Measurements from ENCODE around the gene TRAIP.
"Not testable (repeated sequence)": the region's sequence is repeated elsewhere in the genome, so short reads cannot be mapped to it uniquely, and the experiment has no call there.

The TRAIP gene

DNA sequence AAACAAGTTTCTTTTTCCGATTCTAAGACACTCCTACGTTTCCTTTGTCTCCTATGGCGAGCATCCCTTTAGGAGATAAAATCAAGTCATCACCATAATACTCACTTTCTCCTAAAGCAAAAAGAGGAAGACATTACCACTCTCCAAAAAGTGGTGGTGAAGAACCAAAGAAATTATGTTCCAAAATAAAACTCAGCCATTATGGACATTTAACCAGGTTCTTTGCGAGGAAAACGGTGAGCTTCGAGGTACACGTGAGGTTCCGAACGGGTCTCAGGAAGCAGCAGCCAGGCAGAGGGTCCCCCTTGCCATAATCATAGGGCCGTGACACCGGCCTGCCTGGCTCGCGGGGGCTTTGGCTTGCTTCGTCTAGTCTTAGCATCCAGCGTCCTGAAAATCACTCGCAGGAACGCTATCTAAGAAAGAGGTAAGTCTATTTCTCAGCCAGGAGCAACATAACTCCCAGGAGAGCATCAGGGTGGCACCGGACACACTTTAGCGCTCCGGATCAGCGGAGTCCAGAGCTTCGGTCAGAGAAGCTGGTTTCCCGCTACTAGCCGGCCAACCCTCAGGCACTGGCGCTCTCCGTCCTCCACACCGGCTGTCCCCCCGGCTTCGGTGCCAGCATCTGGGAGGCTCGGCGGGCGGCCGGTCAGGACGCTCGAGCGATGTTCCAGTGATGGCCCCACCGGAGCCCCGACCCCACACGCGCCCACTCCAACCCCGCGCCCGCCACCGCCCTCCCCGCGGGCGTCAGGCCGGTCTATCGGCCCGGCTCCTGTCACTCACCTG, 70.6 kb downstream of the TRAIP start:
- H4K20me1 ChIP-seq (ENCODE audit: insufficient read depth, low read length, poor library complexity, severe bottlenecking), result no peaks in the 10 kb centered on the region
- peak overlapping the region; percentile 88 for H3K4me3 ChIP-seq (ENCODE audit: low read length, poor library complexity, severe bottlenecking)
- H3K9me2 ChIP-seq (replicated peaks; ENCODE audit: low read depth, low read length), result no peaks in the 10 kb centered on the region
- H3K36me3 ChIP-seq (ENCODE audit: insufficient read depth, low read length), result no peaks in the 10 kb centered on the region
- no peak for TF ChIP-seq EZH2phosphoT487 (IDR thresholded peaks at IDR 0.05; ENCODE audit: borderline replicate concordance)
- no peak for TF ChIP-seq CTCF (conservative IDR thresholded peaks at IDR 0.05; ENCODE audit: low read length)
- H3K79me2 ChIP-seq (ENCODE audit: insufficient read depth, low read length), result peaks cover 57% of the 10 kb centered on the region
- H3K9me3 ChIP-seq (ENCODE audit: insufficient read depth, low read depth, low read length), result no peaks in the 10 kb centered on the region
- H2AFZ ChIP-seq (ENCODE audit: low read length), result peak overlapping the region; percentile 59
- H3K4me1 ChIP-seq (ENCODE audit: insufficient read depth, low read length, poor library complexity, severe bottlenecking), result peaks cover 44% of the 10 kb centered on the region
- no peaks in the 10 kb centered on the region for H3F3A ChIP-seq (ENCODE audit: low read depth)
- H3K4me2 ChIP-seq (ENCODE audit: low read depth, low read length, poor library complexity, severe bottlenecking), result peak overlapping the region; percentile 89
- H3K27me3 ChIP-seq (ENCODE audit: insufficient read depth, low read length, poor library complexity, severe bottlenecking), result no peaks in the 10 kb centered on the region
- H3K9ac ChIP-seq (ENCODE audit: low read depth, low read length, poor library complexity, severe bottlenecking), result peak overlapping the region; percentile 80

GRCh38 chr3:49782277-49782676, 74.1 kb downstream of the TRAIP start:
- not testable (repeated sequence) for H4K20me1 ChIP-seq (ENCODE audit: insufficient read depth, low read length, poor library complexity, severe bottlenecking); H3K4me3 ChIP-seq (ENCODE audit: low read length, poor library complexity, severe bottlenecking); H3K4me2 ChIP-seq (ENCODE audit: low read depth, low read length, poor library complexity, severe bottlenecking); H3K9me3 ChIP-seq (ENCODE audit: insufficient read depth, low read depth, low read length); H2AFZ ChIP-seq (ENCODE audit: low read length); H3F3A ChIP-seq (ENCODE audit: low read depth); H3K36me3 ChIP-seq (ENCODE audit: insufficient read depth, low read length); H3K9ac ChIP-seq (ENCODE audit: low read depth, low read length, poor library complexity, severe bottlenecking); H3K27me3 ChIP-seq (ENCODE audit: insufficient read depth, low read length, poor library complexity, severe bottlenecking); H3K9me2 ChIP-seq (replicated peaks; ENCODE audit: low read depth, low read length)
- peaks cover 44% of the 10 kb centered on the region for H3K4me1 ChIP-seq (ENCODE audit: insufficient read depth, low read length, poor library complexity, severe bottlenecking)
- H3K79me2 ChIP-seq (ENCODE audit: insufficient read depth, low read length), result peaks cover 82% of the 10 kb centered on the region

GRCh38 chr3:49781415-49782199, 74.8 kb downstream of the TRAIP start:
- H3K79me2 ChIP-seq (ENCODE audit: insufficient read depth, low read length), result peaks cover 82% of the 10 kb centered on the region
- H3K4me3 ChIP-seq (ENCODE audit: low read length, poor library complexity, severe bottlenecking), result no peak overlapping the region
- no peaks in the 10 kb centered on the region for H3K36me3 ChIP-seq (ENCODE audit: insufficient read depth, low read length)
- H3K4me2 ChIP-seq (ENCODE audit: low read depth, low read length, poor library complexity, severe bottlenecking), result peak overlapping the region; percentile 63
- no peaks in the 10 kb centered on the region for H3K27me3 ChIP-seq (ENCODE audit: insufficient read depth, low read length, poor library complexity, severe bottlenecking)
- TF ChIP-seq CTCF (conservative IDR thresholded peaks at IDR 0.05; ENCODE audit: low read length), result no peak
- no peak for TF ChIP-seq EZH2phosphoT487 (IDR thresholded peaks at IDR 0.05; ENCODE audit: borderline replicate concordance)
- no peaks in the 10 kb centered on the region for H3K9me3 ChIP-seq (ENCODE audit: insufficient read depth, low read depth, low read length)
- H3K9ac ChIP-seq (ENCODE audit: low read depth, low read length, poor library complexity, severe bottlenecking), result no peak overlapping the region
- no peaks in the 10 kb centered on the region for H4K20me1 ChIP-seq (ENCODE audit: insufficient read depth, low read length, poor library complexity, severe bottlenecking)
- H3K4me1 ChIP-seq (ENCODE audit: insufficient read depth, low read length, poor library complexity, severe bottlenecking), result peaks cover 37% of the 10 kb centered on the region
- H3F3A ChIP-seq (ENCODE audit: low read depth), result no peaks in the 10 kb centered on the region
- no peak overlapping the region for H2AFZ ChIP-seq (ENCODE audit: low read length)
- no peaks in the 10 kb centered on the region for H3K9me2 ChIP-seq (replicated peaks; ENCODE audit: low read depth, low read length)

DNA sequence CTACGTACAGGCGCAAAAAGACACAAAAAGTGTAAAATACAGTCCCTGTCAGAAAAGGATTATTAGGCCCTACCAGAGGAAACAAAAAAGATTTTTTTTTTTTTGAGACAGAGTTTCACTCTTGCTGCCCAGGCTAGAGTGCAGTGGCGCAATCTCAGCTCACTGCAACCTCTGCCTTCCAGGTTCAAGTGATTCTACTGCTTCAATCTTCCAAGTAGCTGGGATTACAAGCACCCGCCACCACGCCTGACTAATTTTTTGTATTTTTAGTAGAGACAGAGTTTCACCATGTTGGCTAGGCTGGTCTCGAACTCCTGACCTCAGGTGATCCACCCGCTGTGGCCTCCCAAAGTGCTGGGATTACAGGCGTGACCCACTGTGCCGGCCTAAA, 75.4 kb downstream of the TRAIP start:
- not testable (repeated sequence) for H3K27me3 ChIP-seq (ENCODE audit: insufficient read depth, low read length, poor library complexity, severe bottlenecking); H2AFZ ChIP-seq (ENCODE audit: low read length); H3K9me3 ChIP-seq (ENCODE audit: insufficient read depth, low read depth, low read length); H3K9me2 ChIP-seq (replicated peaks; ENCODE audit: low read depth, low read length); H3K36me3 ChIP-seq (ENCODE audit: insufficient read depth, low read length); H3K9ac ChIP-seq (ENCODE audit: low read depth, low read length, poor library complexity, severe bottlenecking); H4K20me1 ChIP-seq (ENCODE audit: insufficient read depth, low read length, poor library complexity, severe bottlenecking); H3F3A ChIP-seq (ENCODE audit: low read depth)
- Histone ChIP-seq H3K79me2 (ENCODE audit: insufficient read depth, low read length) (peaks cover 79% of the 10 kb centered on the region), H3K4me2 (ENCODE audit: low read depth, low read length, poor library complexity, severe bottlenecking) (peak overlapping the region; percentile 63), H3K4me1 (ENCODE audit: insufficient read depth, low read length, poor library complexity, severe bottlenecking) (peaks cover 37% of the 10 kb centered on the region), H3K4me3 (ENCODE audit: low read length, poor library complexity, severe bottlenecking) (peak overlapping the region; percentile 50)
